GM12878 (cell line): Measurements from ENCODE around the gene CELF2. TPM values are rescaled to one million over a fixed set of nuclear protein-coding genes. Genes with fewer than 3 reads are reported as not detected.

Source experiments
- ATAC-seq: fragments of 200-7000 bp; cut with Tn5 transposase; 3 replicates; pipeline ENCODE4 v1.9.1; 2020; ENCODE audit warnings: mild to moderate bottlenecking, moderate library complexity
- BruUV-seq: library from RNA; stranded (reverse); fragments of 400-500 nt; replicated peaks from 2 replicates; lab custom pipeline; 2021; lab: Mats Ljungman, UMichigan
- CTCF ChIA-PET: fragments of 300-600 bp; sonication (Branson Sonifier 250); formaldehyde crosslinking; extraction: SDS; loops from one replicate; lab custom pipeline; 2021; ENCODE audit warnings: inconsistent platforms; lab: Yijun Ruan, JAX
- POLR2A ChIA-PET: fragments of 350-600 bp; formaldehyde crosslinking; extraction: SDS; loops from one replicate; lab custom pipeline; 2021; ENCODE audit warnings: inconsistent platforms; lab: Charles Lee
- RAD21 ChIA-PET: fragments of 300-600 bp; sonication (Branson Sonifier 250); formaldehyde crosslinking; loops from one replicate; lab custom pipeline; 2023; ENCODE audit warnings: antibody characterized with exemption; ENCODE audit not compliant: unreplicated experiment; lab: Charles Lee
- SMC1A ChIA-PET: fragments of 300-600 bp; sonication (Branson Sonifier 250); formaldehyde crosslinking; loops from one replicate; lab custom pipeline; 2023; ENCODE audit not compliant: unreplicated experiment, uncharacterized antibody; lab: Charles Lee
- DNase-seq: peaks from one replicate; pipeline ENCODE4 v3.0.0-alpha.2; 2011; ENCODE audit warnings: low read depth, low spot score
- FAIRE-seq: peaks from 3 replicates; lab custom pipeline; 2011; peaks lifted over from hg19 to GRCh38; lab: Jason Lieb, UNC
- H2AFZ ChIP-seq: 2 replicates; pipeline ENCODE4 v1.6.0; 2011; ENCODE audit warnings: low read depth, low read length, control low read depth; ENCODE audit not compliant: control insufficient read depth
- H3K27ac ChIP-seq: 2 replicates; pipeline ENCODE4 v1.5.1; 2011; ENCODE audit warnings: control low read depth; ENCODE audit not compliant: control insufficient read depth, insufficient read depth
- H3K27me3 ChIP-seq, 2 experiments: replicated peaks in 1 of 2; 2 replicates each; pipeline versions ENCODE4 v1.6.0 to v1.6.1; 2011; ENCODE audit warnings: low read length in 1 of 2; ENCODE audit not compliant: control insufficient read depth in 2 of 2, insufficient read depth in 2 of 2
- H3K36me3 ChIP-seq, 2 experiments: 2 replicates each; pipeline ENCODE4 v1.5.1; 2011; ENCODE audit warnings: low read length in 1 of 2; ENCODE audit not compliant: control insufficient read depth in 2 of 2, insufficient read depth in 2 of 2
- H3K4me1 ChIP-seq: 2 replicates; pipeline ENCODE4 v1.6.1; 2011; ENCODE audit warnings: mild to moderate bottlenecking, low read length, moderate library complexity, mixed read lengths; ENCODE audit not compliant: control insufficient read depth, insufficient read depth
- H3K4me2 ChIP-seq: 2 replicates; pipeline ENCODE4 v1.6.0; 2011; ENCODE audit warnings: control low read depth; ENCODE audit not compliant: control insufficient read depth, insufficient read depth
- H3K4me3 ChIP-seq: fragments of 200-600 bp; sonication (generic); 2 replicates; pipeline ENCODE4 v1.5.1; 2016
- H3K79me2 ChIP-seq: 2 replicates; pipeline ENCODE4 v1.6.0; 2011; ENCODE audit warnings: low read length; ENCODE audit not compliant: control insufficient read depth, insufficient read depth
- H3K9ac ChIP-seq: 2 replicates; pipeline ENCODE4 v1.8.0; 2011; ENCODE audit warnings: low read length, control low read depth, mixed read lengths; ENCODE audit not compliant: control insufficient read depth, insufficient read depth
- H3K9me3 ChIP-seq: replicated peaks from 3 replicates; pipeline ENCODE4 v1.5.1; 2011; ENCODE audit warnings: mild to moderate bottlenecking, low read length; ENCODE audit not compliant: control insufficient read depth, insufficient read depth
- H4K20me1 ChIP-seq: 2 replicates; pipeline ENCODE4 v1.6.0; 2011; ENCODE audit not compliant: control insufficient read depth, insufficient read depth
- CEBPB ChIP-seq, 2 experiments: fragments of 150-350 bp in 1 of 2; IDR thresholded peaks; 2 replicates each; pipeline ENCODE4 v1.6.1; 2012 to 2014; ENCODE audit warnings: low read depth in 2 of 2, low read length in 2 of 2, borderline replicate concordance in 1 of 2, inconsistent platforms in 1 of 2
- CTCF ChIP-seq, 3 experiments: IDR thresholded peaks in 2 of 3; conservative IDR thresholded peaks in 1 of 3; 2 replicates each; pipeline ENCODE4 v1.5.1; 2011; ENCODE audit warnings: low read depth in 3 of 3, low read length in 3 of 3, mild to moderate bottlenecking in 3 of 3, control low read depth in 2 of 3, moderate library complexity in 2 of 3, inconsistent platforms in 1 of 3, mixed read lengths in 1 of 3; ENCODE audit not compliant: control insufficient read depth in 2 of 3, insufficient read depth in 1 of 3; ENCODE audit errors: extremely low read depth in 1 of 3
- EP300 ChIP-seq, 2 experiments: fragments of 150-350 bp in 1 of 2; IDR thresholded peaks; 2 replicates each; pipeline ENCODE4 v1.6.1; 2011 to 2012; ENCODE audit warnings: low read depth in 2 of 2, low read length in 2 of 2, borderline replicate concordance in 1 of 2, improper control_type of control experiment in 1 of 2, inconsistent platforms in 1 of 2; ENCODE audit not compliant: control insufficient read depth in 1 of 2
- GATAD2B ChIP-seq: fragments of 450-650 bp; conservative IDR thresholded peaks from 2 replicates; pipeline ENCODE4 v1.6.1; 2017; ENCODE audit warnings: low read depth, mild to moderate bottlenecking, moderate library complexity
- KLF5 ChIP-seq: fragments of 450-650 bp; IDR thresholded peaks from 2 replicates; pipeline ENCODE4 v1.6.1; 2014; ENCODE audit warnings: mild to moderate bottlenecking; ENCODE audit not compliant: partially characterized antibody
- MTA2 ChIP-seq: fragments of 450-650 bp; IDR thresholded peaks from 2 replicates; pipeline ENCODE4 v1.6.1; 2016; ENCODE audit warnings: low read depth, mild to moderate bottlenecking, moderate library complexity
- NFIC ChIP-seq: IDR thresholded peaks from 2 replicates; pipeline ENCODE4 v1.6.1; 2012; ENCODE audit warnings: low read depth, mild to moderate bottlenecking, inconsistent platforms, low read length, moderate library complexity
- NR2C2 ChIP-seq: IDR thresholded peaks from 2 replicates; pipeline ENCODE4 v1.6.1; 2011; ENCODE audit warnings: borderline replicate concordance, low read depth; ENCODE audit not compliant: control insufficient read depth, insufficient read length
- PBX3 ChIP-seq: IDR thresholded peaks from 2 replicates; pipeline ENCODE4 v1.6.1; 2011; ENCODE audit warnings: mild to moderate bottlenecking, low read depth, low read length, moderate library complexity; ENCODE audit not compliant: insufficient replicate concordance
- SMAD1 ChIP-seq: fragments of 450-650 bp; IDR thresholded peaks from 2 replicates; pipeline ENCODE4 v1.6.1; 2018; ENCODE audit warnings: mild to moderate bottlenecking, low read depth; ENCODE audit not compliant: partially characterized antibody
- SPI1 ChIP-seq: IDR thresholded peaks from 2 replicates; pipeline ENCODE4 v1.6.1; 2011; ENCODE audit warnings: low read depth, mild to moderate bottlenecking, low read length, moderate library complexity, borderline replicate concordance; ENCODE audit not compliant: insufficient read depth
- TCF12 ChIP-seq: IDR thresholded peaks from 2 replicates; pipeline ENCODE4 v1.6.1; 2011; ENCODE audit warnings: low read depth, mild to moderate bottlenecking, low read length
- YY1 ChIP-seq: IDR thresholded peaks from 2 replicates; pipeline ENCODE4 v1.6.1; 2011; ENCODE audit warnings: low read depth, mild to moderate bottlenecking, low read length
- ZNF217 ChIP-seq: fragments of 450-650 bp; IDR thresholded peaks from 2 replicates; pipeline ENCODE4 v1.6.1; 2017; ENCODE audit warnings: antibody characterized with exemption, mild to moderate bottlenecking
- WGBS: methylation state at CpG from one replicate; pipeline ENCODE4 v1.1.6; 2016; ENCODE audit warnings: low lambda C conversion rate; ENCODE audit not compliant: insufficient replicate concordance, insufficient coverage; ENCODE audit errors: missing lambda C conversion rate; 5-methylcytosine and 5-hydroxymethylcytosine counted together
- in situ Hi-C: fragments of 300-500 bp; cut with MboI; formaldehyde crosslinking; loops from 9 replicates; pipeline ENCODE4 v1.14.3; 2018; ENCODE audit warnings: mixed read lengths
- intact Hi-C: fragments of 100-400 bp; cut with micrococcal nuclease; formaldehyde crosslinking; loops from one replicate; pipeline ENCODE4 v1.14.2; 2022; ENCODE audit not compliant: unreplicated experiment
- polyA plus RNA-seq, 11 experiments: library from polyadenylated mRNA; depleted of rRNA in 4 of 11; unstranded in 6 of 11; stranded (reverse) in 5 of 11; fragments of >200 nt; fragmentation: Nextera tagmentation in 4 of 11; fragmentation: Illumina TruSeq in 1 of 11; extraction: Ambion mirVana in 4 of 11; extraction: Trizol in 1 of 11; gene quantifications; 1 replicate in 1 of 11; 2 replicates in 10 of 11; pipeline versions ENCODE4 v1.2.1 to v1.2.3, GENCODE V29; 2011 to 2016; ENCODE audit warnings: inconsistent platforms in 2 of 11, missing spikeins in 2 of 11, low read depth in 1 of 11
- total RNA-seq, 4 experiments: library from RNA; depleted of rRNA in 3 of 4; stranded (reverse); fragments of >200 nt in 3 of 4; fragmentation: Illumina TruSeq in 1 of 4; extraction: Trizol in 1 of 4; gene quantifications; 2 replicates each; pipeline versions ENCODE4 v1.2.1 to v1.2.3, GENCODE V29; 2013 to 2021
- TF ChIP-seq, protein P1 (sequence below): fragments of 450-650 bp; IDR thresholded peaks from 2 replicates; pipeline ENCODE4 v1.6.1; 2014; ENCODE audit warnings: mild to moderate bottlenecking

The CELF2 gene
- total and polyA plus RNA-seq, 10 of the 15 experiments (the other 5 are each of a cell fraction or from before 2014, with no cell fraction given): 20.8 to 129 (median 86.3) TPM

GRCh38 chr10:11191190-11191589, 173.5 kb downstream of the CELF2 start (continued):
- TF ChIP-seq, protein P1, sequence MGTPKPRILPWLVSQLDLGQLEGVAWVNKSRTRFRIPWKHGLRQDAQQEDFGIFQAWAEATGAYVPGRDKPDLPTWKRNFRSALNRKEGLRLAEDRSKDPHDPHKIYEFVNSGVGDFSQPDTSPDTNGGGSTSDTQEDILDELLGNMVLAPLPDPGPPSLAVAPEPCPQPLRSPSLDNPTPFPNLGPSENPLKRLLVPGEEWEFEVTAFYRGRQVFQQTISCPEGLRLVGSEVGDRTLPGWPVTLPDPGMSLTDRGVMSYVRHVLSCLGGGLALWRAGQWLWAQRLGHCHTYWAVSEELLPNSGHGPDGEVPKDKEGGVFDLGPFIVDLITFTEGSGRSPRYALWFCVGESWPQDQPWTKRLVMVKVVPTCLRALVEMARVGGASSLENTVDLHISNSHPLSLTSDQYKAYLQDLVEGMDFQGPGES: no peak

DNA sequence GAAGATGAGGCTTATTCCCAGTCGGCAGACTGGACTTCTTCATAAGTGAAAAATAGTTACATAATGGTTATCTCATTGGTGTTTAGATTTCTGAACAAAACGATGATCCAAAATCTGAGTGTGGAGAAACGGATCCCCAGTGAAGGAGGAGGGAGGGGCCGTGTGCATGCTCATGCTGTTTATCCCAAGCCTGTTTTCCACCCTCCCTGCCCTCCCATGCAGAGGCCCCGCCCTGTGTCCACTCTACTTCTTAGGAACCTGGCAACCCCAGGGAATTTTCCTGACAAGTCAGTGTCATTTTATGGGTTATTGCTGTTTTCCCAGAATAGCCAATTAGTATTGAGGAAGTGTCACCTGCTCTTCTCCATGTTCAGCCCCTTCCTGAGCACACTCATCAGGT, 174.0 kb downstream of the CELF2 start:
- in situ Hi-C loops (no loop called here), intact Hi-C loops (no loop called here)
- POLR2A ChIA-PET: interaction anchor here (1.0 to 1.5 kb wide), 3 partner anchors 11 to 51 kb away, joined by 4 to 13 read pairs (median 5); no protein-coding TSS in a partner anchor
- peaks cover 13% of the 10 kb centered on the region for H4K20me1 ChIP-seq
- no peaks in the 10 kb centered on the region for H3K27me3 ChIP-seq
- no peak overlapping the region for H3K9ac ChIP-seq
- FAIRE-seq: no peak
- H3K79me2 ChIP-seq: peaks cover 96% of the 10 kb centered on the region
- no peak overlapping the region for H2AFZ ChIP-seq
- no peak overlapping the region for H3K4me3 ChIP-seq
- TF ChIP-seq GATAD2B (no peak), NR2C2 (no peak), SMAD1 (no peak), PBX3 (no peak), SPI1 (no peak), KLF5 (no peak), NFIC (no peak), TCF12 (no peak), CEBPB (IDR thresholded peaks at IDR 0.05; ENCODE audit: borderline replicate concordance in 1 of 2, low read depth in 2 of 2, low read length in 2 of 2) (no peak), EP300 (IDR thresholded peaks at IDR 0.05; ENCODE audit: borderline replicate concordance in 1 of 2, control insufficient read depth in 1 of 2, low read depth in 2 of 2, low read length in 2 of 2) (no peak), CTCF (IDR thresholded peaks at IDR 0.05 in 2 of 3, conservative IDR thresholded peaks at IDR 0.05 in 1 of 3; ENCODE audit: control insufficient read depth in 2 of 3, extremely low read depth in 1 of 3, insufficient read depth in 1 of 3, low read depth in 3 of 3, low read length in 3 of 3) (no peak), ZNF217 (no peak), YY1 (no peak), MTA2 (no peak)
- DNase-seq: no peak
- RAD21 ChIA-PET: no interaction called here
- CTCF ChIA-PET: interaction anchor here (0.6 kb wide), 1 partner anchor 12 kb away, joined by 5 read pairs; no protein-coding TSS in a partner anchor
- no peak for ATAC-seq
- peaks cover 17 to 40% of the 10 kb centered on the region in 2 experiments for H3K36me3 ChIP-seq
- no peaks in the 10 kb centered on the region; the same call in 2 of the 3 replicates for H3K9me3 ChIP-seq
- 91% methylated on average over 5 of the region's 5 CpGs for WGBS
- SMC1A ChIA-PET: interaction anchor here (0.6 to 1.9 kb wide), 5 partner anchors 9 to 19 kb away, joined by 3 to 10 read pairs (median 4); no protein-coding TSS in a partner anchor
- H3K4me1 ChIP-seq: peaks cover 59% of the 10 kb centered on the region
- H3K27ac ChIP-seq: no peak overlapping the region
- no TSS peak for BruUV-seq
- H3K4me2 ChIP-seq: no peak overlapping the region
